Stimulated activated CD8-positive, alpha-beta memory T cell treated with anti-CD3 and anti-CD28 coated beads, Interleukin-4, amount 100 ng/mL, for 1 hour (primary cell): ENCODE data around the gene C2orf49.

Experiments
- DNase-seq, 2 donors: peaks; one replicate each; pipeline ENCODE4 v3.0.0-alpha.2; 2020; ENCODE audit warnings: low read depth in 2 of 2, low spot score in 1 of 2

Gene C2orf49

GRCh38 chr2:105381101-105381668 is 43.8 kb downstream of the C2orf49 start:
- no peak for DNase-seq

DNA sequence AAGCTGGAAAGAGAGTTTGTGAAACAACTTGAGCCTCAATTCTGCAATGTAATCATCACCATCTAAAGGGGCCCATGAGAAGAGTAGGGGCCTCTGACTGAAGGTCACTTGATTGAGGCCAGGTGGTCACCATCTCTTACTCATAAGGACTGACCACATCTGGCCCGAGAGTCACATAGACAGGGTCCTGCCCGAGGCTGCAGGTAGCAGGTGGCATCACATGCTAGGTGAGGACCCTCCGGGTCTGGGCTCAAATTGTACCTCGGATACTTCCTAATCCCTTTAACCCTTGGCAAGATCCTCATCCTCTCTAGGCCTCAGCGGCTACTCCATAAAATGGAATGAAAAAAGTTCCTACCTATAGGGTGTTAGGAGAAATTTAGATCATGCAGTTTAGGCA is 44.8 kb downstream of the C2orf49 start:
- DNase-seq = no peak

GRCh38 chr2:105383432-105384166 is 46.3 kb downstream of the C2orf49 start:
- DNase-seq = no peak

- DNase-seq = no peak
These were observed 46.9 kb downstream of the C2orf49 start for GRCh38 chr2:105384216-105384615.

DNA sequence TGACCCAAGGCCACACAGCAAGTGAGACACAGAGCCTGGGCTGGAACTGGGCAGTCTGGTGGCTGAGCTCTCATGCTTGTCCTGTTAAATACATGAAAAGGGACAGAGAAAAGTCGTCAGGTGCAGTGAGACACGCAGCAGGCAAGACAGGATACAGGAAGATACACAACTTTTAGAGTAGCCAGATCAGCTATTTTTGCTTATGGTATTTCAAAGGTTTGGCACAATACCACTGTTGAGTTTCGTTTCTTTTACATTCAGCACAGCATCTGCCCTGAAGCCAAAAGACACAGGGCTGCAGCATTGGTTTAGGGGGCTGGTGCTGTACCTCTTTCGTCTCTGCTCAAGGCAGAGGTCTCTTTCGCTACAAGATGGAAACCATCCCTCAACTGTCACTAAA is 47.5 kb downstream of the C2orf49 start:
- DNase-seq = no peak

DNA sequence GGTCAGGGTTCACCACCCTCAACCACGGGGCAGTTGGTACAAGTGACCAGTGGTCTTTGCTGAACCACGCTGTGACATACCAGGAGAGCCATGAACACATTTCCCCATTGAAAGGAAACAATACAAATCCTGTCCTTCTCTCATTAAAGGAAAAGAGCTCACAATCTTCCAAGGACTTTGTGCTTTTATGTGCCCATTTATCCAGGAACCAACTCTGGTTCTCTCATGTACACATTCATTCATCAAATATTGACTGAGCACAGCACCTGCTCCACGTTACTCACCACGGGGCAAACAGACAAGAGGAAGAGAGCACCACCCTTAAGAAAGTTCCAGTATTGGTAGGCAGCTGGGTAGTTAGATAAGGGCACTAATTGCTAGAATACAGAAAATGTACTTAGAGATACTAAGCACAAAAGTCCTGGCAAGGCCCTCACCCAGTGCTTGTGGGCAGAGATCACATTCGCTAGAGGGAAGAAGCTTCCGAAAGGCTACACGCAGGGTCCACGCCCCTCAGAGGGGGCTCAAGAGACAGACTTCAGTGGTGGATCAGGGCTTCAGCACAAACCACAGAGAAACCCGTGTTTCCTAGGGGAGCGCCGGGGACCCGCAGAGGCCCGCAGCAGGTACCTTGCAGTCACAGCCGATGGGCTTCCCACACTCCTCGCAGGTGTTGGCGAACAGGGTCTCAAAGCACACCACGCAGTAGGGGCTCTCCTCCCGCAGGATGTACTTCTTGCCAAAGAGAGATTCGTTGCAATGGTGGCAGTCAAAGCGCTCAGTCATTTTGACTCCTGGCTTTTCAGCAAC is 48.6 kb downstream of the C2orf49 start:
- no peak for DNase-seq

DNA sequence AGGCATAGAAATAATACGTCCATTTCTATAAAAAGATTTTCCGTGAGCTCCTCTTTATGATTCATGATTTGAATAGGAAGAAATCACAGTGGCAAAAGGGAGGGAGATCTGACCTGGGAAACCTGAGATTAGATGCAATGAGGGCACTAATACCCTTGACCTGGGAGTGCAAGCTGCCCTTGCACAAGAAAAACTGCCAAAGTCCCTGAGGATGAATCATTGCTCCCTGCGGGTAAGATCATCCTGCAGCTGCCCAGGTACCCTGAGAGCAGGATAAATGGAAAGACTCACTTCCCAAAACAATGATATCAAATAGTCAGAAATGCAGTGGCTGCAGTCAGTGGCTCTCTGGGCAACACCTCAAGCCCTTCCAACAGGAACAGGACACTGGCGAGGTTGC is 49.9 kb downstream of the C2orf49 start:
- DNase-seq = no peak

DNA sequence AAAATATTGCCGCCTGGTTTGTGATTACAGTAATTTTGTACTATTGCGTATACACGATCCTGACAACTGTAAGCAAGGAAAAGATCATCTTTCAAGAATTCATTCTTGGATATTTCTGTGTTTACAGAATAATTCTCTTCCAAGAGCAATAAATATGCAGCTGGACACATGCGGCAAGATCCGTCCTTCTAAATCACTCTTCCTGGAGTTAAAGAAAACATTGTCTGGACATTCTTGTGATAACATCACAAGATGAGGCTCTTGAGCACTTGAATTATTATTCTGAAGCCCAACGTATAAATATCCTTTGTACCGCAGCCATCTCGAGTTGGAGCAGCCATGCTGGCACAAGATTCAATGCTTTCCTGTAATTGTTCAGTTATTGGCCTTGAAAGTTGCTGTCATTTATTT is 51.6 kb downstream of the C2orf49 start:
- no peak for DNase-seq

DNA sequence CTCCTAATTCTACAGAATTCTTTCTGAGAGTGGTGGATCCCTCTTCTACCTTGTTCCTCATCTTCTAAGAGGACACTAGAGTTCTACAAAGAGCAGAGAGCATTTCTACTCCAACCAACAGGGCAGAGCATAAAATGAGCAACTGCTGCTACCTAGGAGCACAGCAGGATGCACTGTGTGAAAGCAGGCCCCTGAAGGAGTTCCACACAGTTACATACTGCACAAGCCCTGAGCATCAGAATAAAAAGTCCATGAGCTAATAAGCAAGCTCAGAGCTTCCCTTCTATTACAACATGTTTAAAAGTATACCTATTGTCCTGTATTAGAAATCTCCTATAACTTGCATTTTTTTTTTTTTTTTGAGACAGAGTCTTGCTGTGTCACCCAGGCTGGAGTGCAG is 53.1 kb downstream of the C2orf49 start:
- no peak for DNase-seq

- no peak for DNase-seq
These were observed 53.8 kb downstream of the C2orf49 start for GRCh38 chr2:105391058-105391627.

- no peak for DNase-seq
These were observed 54.7 kb downstream of the C2orf49 start for GRCh38 chr2:105391763-105392662.

DNA sequence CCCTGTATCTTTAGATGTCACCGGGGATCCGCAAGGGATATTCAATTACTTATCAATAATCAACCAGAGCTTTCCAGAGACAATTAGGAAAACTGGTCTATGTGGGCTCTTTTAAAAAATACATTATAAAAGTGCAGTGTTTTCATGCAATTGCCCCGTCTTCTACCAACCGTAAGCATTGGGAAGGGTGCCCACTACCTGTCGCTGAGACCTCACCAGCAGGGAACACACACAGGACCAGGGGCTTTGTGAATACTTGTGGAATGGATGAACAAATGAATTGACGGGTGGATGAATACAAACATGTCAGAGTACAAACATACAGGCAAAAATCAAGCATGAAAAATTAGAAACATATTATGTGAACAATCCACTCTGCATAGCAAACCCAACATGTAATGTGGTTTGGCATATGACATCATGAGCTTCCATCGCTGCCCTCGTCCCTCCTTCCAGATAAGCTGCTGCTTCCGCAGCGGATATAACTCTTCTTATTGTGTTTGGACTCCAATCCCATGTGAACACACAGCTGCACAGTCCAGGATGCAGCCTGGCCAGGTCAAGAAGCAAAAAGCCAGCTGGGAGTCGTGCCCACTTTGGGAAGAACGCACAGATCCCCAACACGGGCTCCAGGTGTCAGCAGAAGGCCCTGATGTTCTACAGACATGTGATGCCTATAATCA is 56.2 kb downstream of the C2orf49 start:
- no peak for DNase-seq

DNA sequence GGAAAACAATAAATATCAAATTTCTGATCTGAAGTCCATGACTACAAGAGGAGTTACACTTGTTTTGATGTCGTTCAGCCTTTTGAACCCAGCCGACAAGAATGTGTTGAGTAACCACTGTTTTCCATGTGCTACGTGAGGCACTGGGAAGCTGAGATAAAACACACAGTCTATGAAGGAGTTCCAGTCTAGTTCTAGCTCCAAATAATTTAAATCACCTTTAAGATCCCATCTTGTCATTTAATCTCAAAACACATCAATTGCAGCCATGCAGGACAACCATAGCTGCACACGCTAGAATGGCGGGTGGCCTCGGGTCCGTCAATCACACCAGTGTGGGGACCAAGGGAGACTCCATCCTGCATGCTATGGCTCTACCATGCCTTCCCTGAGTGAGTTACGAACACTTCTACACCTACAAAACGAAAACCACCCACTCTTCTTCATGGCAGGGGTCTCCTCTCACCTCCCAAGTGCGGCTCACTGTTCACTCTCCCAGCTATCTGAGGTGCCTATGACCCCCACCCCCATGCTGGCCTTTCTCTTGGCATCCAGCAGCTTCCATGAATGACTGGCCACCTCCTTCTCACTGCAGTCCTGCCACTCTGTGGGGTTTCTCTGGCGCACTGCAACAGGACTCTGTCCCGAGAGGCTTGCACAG is 57.7 kb downstream of the C2orf49 start:
- DNase-seq = no peak

- no peak for DNase-seq
These were observed 58.4 kb downstream of the C2orf49 start for GRCh38 chr2:105395691-105396090.

GRCh38 chr2:105396254-105397024 is 59.1 kb downstream of the C2orf49 start:
- DNase-seq = no peak

- no peak for DNase-seq
These were observed 59.8 kb downstream of the C2orf49 start for GRCh38 chr2:105397025-105397722.

- no peak for DNase-seq
These were observed 60.6 kb downstream of the C2orf49 start for GRCh38 chr2:105397953-105398335.
